Measurements from ENCODE around the gene CPA2. TPM values are rescaled to one million over a fixed set of nuclear protein-coding genes. Genes with fewer than 3 reads are reported as not detected.

Gene CPA2
- total RNA-seq, 1 donor from 2014 or later: 1.2 TPM

DNA sequence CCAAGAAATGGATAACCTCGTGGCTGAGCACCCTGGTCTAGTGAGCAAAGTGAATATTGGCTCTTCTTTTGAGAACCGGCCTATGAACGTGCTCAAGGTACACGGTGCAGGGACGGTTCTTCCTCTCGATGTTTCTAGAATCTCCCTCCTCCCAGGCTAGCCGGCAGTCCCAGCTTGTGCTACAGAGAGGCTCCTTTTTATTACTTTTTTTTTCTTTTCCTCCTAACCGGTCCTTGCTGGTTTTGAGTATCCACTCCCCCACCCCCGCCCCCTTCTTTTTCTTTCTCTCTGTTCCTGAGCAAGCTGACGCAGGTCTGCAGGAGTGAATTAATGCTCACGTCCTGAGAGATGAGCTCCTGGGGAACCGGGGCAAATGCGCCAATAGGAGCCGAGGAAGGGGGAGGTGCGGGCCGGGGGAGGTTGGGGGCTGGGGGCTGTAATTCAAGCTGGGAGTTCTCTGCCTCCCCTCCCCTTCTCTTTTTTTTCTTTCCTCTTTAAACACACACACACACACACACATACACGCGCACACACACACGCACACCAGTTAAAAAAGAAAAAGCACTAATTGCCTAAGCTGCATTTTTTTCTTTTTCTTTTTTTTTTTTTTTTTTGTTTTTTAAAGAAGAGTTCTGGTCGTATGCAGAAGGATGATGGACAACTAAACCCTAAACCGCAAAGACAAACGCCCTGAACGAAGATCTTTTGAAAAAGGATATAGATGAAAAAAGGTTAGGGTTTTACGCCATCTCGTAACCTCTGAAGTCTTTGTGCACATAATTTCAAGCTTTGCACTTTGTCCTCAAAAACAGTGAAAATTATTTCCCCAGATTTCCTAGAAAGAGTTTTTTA lies 6.6 kb downstream of the CPA2 start:
- no peaks in the 10 kb centered on the region for H3K27me3 Mint-ChIP-seq (ENCODE audit: low read depth)
- H3K9me3 Mint-ChIP-seq: peaks cover 7% of the 10 kb centered on the region
- peak; percentile 70 for DNase-seq (ENCODE audit: low read depth, low spot score)
- TF ChIP-seq, protein P1, sequence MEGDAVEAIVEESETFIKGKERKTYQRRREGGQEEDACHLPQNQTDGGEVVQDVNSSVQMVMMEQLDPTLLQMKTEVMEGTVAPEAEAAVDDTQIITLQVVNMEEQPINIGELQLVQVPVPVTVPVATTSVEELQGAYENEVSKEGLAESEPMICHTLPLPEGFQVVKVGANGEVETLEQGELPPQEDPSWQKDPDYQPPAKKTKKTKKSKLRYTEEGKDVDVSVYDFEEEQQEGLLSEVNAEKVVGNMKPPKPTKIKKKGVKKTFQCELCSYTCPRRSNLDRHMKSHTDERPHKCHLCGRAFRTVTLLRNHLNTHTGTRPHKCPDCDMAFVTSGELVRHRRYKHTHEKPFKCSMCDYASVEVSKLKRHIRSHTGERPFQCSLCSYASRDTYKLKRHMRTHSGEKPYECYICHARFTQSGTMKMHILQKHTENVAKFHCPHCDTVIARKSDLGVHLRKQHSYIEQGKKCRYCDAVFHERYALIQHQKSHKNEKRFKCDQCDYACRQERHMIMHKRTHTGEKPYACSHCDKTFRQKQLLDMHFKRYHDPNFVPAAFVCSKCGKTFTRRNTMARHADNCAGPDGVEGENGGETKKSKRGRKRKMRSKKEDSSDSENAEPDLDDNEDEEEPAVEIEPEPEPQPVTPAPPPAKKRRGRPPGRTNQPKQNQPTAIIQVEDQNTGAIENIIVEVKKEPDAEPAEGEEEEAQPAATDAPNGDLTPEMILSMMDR (conservative IDR thresholded peaks at IDR 0.05): no peak
- H3K36me3 Mint-ChIP-seq (ENCODE audit: low read depth): peaks cover 2% of the 10 kb centered on the region
- peak overlapping the region; percentile 90 for H3K4me3 Mint-ChIP-seq
- H3K4me1 Mint-ChIP-seq: peaks cover 71% of the 10 kb centered on the region
- peak overlapping the region; percentile 97 for H3K27ac Mint-ChIP-seq (ENCODE audit: unreplicated experiment)

DNA sequence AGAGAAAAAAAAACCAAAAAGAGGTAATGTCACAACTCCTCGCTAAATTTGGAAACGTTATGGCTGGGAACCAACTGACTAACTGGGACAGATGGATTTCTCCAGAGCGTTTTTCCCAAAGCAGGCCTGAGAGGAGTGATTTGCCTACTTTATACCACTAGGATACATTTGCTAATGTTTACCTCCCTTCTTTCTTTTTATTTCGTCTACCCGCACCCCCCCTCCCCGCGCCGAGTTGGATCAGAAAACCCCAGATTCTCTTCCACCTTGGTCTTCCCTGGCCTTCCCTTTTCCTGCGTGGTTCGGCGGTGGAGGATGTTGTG lies 7.2 kb downstream of the CPA2 start:
- DNase-seq (ENCODE audit: low read depth, low spot score): no peak
- H3K4me1 Mint-ChIP-seq: peaks cover 71% of the 10 kb centered on the region
- H3K27me3 Mint-ChIP-seq (ENCODE audit: low read depth): no peaks in the 10 kb centered on the region
- peaks cover 7% of the 10 kb centered on the region for H3K9me3 Mint-ChIP-seq
- peak overlapping the region; percentile 90 for H3K4me3 Mint-ChIP-seq
- H3K27ac Mint-ChIP-seq (ENCODE audit: unreplicated experiment): peak overlapping the region; percentile 96
- TF ChIP-seq, protein P1 (conservative IDR thresholded peaks at IDR 0.05): peak; percentile 30
- peaks cover 2% of the 10 kb centered on the region for H3K36me3 Mint-ChIP-seq (ENCODE audit: low read depth)

DNA sequence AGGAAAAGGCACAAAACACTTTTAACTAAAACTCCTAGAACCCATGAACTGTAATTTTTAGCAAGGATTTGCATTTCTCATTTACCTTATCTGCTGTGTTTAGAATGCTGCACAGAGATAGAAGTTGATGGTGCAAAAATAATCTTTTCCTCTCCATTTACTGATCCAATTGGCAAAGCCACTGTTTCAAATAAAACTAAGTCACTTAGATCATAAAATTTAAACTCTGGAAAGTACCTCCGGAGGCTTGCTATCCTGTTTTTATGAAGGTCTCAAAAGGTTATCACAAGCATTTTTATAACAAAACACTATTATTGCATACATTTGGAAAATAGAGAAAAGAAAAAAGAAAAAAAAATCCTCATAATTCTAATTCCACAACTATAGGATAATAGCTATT lies 7.6 kb downstream of the CPA2 start:
- peaks cover 71% of the 10 kb centered on the region for H3K4me1 Mint-ChIP-seq
- TF ChIP-seq, protein P1 (conservative IDR thresholded peaks at IDR 0.05): no peak
- H3K36me3 Mint-ChIP-seq (ENCODE audit: low read depth): peaks cover 2% of the 10 kb centered on the region
- H3K27ac Mint-ChIP-seq (ENCODE audit: unreplicated experiment): peak overlapping the region; percentile 96
- DNase-seq (ENCODE audit: low read depth, low spot score): no peak
- H3K27me3 Mint-ChIP-seq (ENCODE audit: low read depth): no peaks in the 10 kb centered on the region
- peak overlapping the region; percentile 90 for H3K4me3 Mint-ChIP-seq
- H3K9me3 Mint-ChIP-seq: peaks cover 8% of the 10 kb centered on the region

DNA sequence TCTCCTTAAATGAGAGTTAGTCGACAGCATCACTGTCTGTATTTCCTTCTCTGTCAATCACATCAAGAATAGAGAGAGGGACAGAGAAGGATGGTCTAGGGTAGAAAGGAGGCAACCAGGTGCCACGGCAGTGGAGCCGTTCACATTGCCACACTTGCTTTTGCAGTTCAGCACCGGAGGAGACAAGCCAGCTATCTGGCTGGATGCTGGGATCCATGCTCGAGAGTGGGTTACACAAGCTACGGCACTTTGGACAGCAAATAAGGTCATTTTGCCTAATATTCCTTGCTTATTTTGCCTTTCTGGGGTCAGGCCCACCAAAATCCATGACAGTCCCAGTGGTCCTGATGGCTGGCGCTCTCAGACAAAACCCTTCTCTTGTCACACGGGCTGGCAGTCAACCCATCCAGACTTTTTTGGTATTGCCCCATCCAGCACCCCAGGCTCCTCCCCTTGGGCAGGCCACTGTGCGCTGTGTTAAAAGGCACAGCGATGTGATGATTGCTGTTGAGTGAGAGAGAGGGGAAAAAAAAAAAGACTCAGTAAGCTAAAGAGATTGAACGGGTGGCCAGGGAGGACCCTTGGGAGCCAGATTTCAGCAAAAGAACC lies 8.4 kb downstream of the CPA2 start:
- H3K4me3 Mint-ChIP-seq: peak overlapping the region; percentile 90
- no peaks in the 10 kb centered on the region for H3K27me3 Mint-ChIP-seq (ENCODE audit: low read depth)
- peaks cover 11% of the 10 kb centered on the region for H3K9me3 Mint-ChIP-seq
- peak; percentile 16 for DNase-seq (ENCODE audit: low read depth, low spot score)
- H3K27ac Mint-ChIP-seq (ENCODE audit: unreplicated experiment): peak overlapping the region; percentile 76
- H3K36me3 Mint-ChIP-seq (ENCODE audit: low read depth): peaks cover 2% of the 10 kb centered on the region
- peaks cover 71% of the 10 kb centered on the region for H3K4me1 Mint-ChIP-seq
- TF ChIP-seq, protein P1 (conservative IDR thresholded peaks at IDR 0.05): no peak

DNA sequence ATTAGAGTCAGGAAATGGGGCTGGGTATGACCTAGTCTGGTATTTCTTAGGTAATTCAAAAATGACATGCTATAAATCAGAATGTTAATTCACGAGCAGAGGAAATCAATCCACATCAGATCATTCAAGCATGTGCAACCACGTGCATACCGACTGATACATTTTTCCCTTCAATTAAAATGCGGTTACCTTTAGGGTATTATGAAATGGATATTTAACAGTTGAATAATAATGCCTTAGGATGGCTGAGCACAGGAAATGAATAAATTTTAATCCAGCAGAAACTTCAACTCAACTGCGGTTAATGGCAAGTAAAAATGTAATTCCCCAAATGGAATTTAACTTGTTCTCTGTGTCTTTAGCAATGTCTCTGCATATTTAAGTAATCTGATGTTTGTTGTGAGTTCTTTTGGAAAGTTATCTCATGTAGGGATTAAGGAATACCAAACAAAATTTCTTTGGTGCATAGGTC lies 9.2 kb downstream of the CPA2 start:
- Mint-ChIP-seq H3K36me3 (ENCODE audit: low read depth) (peaks cover 2% of the 10 kb centered on the region), H3K4me3 (peak overlapping the region; percentile 90), H3K9me3 (peaks cover 11% of the 10 kb centered on the region), H3K27me3 (ENCODE audit: low read depth) (no peaks in the 10 kb centered on the region), H3K4me1 (peaks cover 71% of the 10 kb centered on the region), H3K27ac (ENCODE audit: unreplicated experiment) (peak overlapping the region; percentile 9)
- TF ChIP-seq, protein P1 (conservative IDR thresholded peaks at IDR 0.05): no peak
- DNase-seq (ENCODE audit: low read depth, low spot score): no peak
